AG04449 (cell line): ENCODE data around the gene TNFSF11.

Experiments used
- CTCF ChIA-PET: fragments of 350-600 bp; formaldehyde crosslinking; extraction: SDS; loops from one replicate; lab custom pipeline; 2021; ENCODE audit warnings: antibody characterized with exemption; lab: Yijun Ruan, JAX
- POLR2A ChIA-PET: fragments of 400-600, 350-600 bp; formaldehyde crosslinking; extraction: SDS; loops from one replicate; lab custom pipeline; 2020; ENCODE audit warnings: antibody characterized with exemption, inconsistent platforms; lab: Yijun Ruan, JAX
- DNase-seq: peaks from one replicate; pipeline ENCODE4 v3.0.0-alpha.2; 2010; ENCODE audit warnings: low read depth, low spot score
- H3K4me3 ChIP-seq: 2 replicates; pipeline ENCODE4 v1.5.1; 2011; ENCODE audit warnings: low read depth, mild to moderate bottlenecking, control low read depth, low read length
- TF ChIP-seq, protein P1 (sequence below): IDR thresholded peaks from one replicate; pipeline ENCODE4 v1.5.1; 2011; ENCODE audit warnings: mild to moderate bottlenecking, moderate library complexity, low read length, control low read depth, inconsistent platforms; ENCODE audit not compliant: insufficient read depth; ENCODE audit errors: missing control alignments

TNFSF11 gene

DNA sequence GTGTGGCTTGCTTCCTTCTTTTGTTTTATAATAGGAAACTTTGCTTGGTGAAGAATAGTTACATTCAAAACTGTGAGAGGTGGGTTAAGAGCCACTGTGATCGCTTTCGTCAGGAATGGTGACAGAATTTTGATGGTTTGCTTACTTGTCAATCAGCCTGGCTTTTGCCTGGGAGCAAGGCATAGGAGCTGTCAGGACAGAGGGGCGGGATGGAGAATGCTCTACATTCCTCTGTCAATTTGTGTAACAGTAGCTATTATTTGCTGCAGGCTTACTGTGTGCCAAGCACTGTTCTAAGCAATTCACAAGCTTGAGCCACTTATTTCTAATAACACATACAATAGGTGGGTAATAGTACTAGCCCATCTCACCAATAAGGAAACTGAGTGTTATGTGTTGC is 28.1 kb upstream of the TNFSF11 start:
- CTCF ChIA-PET, result no interaction called here
- no peak for DNase-seq
- TF ChIP-seq, protein P1, sequence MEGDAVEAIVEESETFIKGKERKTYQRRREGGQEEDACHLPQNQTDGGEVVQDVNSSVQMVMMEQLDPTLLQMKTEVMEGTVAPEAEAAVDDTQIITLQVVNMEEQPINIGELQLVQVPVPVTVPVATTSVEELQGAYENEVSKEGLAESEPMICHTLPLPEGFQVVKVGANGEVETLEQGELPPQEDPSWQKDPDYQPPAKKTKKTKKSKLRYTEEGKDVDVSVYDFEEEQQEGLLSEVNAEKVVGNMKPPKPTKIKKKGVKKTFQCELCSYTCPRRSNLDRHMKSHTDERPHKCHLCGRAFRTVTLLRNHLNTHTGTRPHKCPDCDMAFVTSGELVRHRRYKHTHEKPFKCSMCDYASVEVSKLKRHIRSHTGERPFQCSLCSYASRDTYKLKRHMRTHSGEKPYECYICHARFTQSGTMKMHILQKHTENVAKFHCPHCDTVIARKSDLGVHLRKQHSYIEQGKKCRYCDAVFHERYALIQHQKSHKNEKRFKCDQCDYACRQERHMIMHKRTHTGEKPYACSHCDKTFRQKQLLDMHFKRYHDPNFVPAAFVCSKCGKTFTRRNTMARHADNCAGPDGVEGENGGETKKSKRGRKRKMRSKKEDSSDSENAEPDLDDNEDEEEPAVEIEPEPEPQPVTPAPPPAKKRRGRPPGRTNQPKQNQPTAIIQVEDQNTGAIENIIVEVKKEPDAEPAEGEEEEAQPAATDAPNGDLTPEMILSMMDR, result no peak
- POLR2A ChIA-PET, result no interaction called here
- no peak overlapping the region for H3K4me3 ChIP-seq

DNA sequence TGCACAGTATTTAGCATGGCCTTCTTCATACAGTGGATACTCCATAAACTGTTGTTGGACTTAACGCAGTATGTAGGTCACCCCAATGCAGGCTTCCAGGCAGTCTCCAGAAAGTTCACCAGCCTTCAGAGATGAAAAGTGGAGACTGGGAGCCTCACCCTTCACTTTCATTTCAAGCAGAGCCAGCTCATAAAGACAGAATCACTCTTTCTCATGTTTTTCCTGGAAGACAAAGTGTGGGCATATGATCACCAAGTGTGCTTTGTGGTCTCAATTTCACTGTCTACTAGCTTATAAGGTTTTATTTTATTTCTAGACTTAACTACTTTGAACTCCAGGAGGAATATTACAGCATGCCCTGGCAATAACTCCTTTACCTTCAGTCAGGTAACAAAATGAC is 26.3 kb upstream of the TNFSF11 start:
- TF ChIP-seq, protein P1, result no peak
- DNase-seq, result no peak
- ChIA-PET CTCF (no interaction called here), POLR2A (no interaction called here)
- no peak overlapping the region for H3K4me3 ChIP-seq

DNA sequence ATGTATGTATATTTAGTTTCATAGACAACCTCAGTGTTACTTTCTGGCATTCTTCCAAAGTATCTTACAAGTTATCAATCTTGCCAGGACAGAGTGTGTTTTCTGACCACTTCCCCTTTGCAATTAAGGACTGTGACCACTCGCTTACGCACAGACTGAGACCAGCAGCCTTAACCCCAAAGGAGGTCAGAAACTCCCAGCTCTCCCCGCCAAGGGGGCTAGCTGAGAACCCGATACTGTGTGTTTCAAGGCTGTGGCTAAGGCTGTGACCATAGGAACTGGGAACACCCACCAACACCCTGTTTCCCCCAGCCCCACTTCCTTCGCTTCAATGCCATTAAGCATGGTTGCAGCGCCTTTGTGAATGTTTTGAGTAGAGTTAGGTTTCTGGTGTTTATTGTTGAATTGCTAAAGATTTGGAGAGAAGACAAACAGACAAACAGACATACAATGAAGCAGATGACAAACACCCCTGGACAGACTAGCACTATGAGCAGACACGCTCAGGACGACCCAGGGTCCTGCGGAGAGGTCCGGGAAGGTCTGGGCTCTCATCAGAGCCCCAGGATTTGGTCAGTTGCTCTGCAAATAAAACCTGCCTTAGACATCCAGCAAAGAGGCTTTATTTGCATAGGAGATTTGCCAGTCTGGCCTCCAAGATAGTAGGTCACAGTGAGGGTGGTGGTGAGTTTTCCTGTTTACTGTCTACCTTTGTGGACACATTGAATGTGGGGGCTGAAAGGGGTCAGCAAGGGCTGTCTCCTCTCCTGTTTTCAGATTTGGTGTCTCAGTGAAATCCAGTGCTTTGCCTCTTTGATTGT is 25.0 kb upstream of the TNFSF11 start:
- POLR2A ChIA-PET, result no interaction called here
- no peak overlapping the region for H3K4me3 ChIP-seq
- CTCF ChIA-PET, result no interaction called here
- no peak for DNase-seq
- TF ChIP-seq, protein P1, result no peak

DNA sequence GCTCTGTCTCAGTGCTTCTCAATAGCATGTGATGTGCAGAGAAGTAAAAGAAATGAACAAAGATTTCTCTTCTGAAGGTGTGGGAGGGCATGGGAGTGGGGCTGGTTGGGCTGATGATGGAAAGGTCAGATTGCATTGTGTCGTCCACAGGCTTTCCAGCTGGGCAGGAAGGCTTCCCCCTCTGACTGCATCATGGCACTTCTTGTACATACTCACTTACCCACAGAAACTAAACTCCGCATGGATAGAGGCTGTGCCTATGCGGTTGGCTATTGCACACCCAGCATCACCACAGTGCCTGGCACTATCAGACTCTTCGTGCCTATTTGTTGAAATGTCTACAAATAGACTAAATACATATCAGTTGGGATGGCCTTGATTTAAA is 24.4 kb upstream of the TNFSF11 start:
- H3K4me3 ChIP-seq, result no peak overlapping the region
- CTCF ChIA-PET, result no interaction called here
- DNase-seq, result no peak
- POLR2A ChIA-PET, result no interaction called here
- TF ChIP-seq, protein P1, result no peak

DNA sequence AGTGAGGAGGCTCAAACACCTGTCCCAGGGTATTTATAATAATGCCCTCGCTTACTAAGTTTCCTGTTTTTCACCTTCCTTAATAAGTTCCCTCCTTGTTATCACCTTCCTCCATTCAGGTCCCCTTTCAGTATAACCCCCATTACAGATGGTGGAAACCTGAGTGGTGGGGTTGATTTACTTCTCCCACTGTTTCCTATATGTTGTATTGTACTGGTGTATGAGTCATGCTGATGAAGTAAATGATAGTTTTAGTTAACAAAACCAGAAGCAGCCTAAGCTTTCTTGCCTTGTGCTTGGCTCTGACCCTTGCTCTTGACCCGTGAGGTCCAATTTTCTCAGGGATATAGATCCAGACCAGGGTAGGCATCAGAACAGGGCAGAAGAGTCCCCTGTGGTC is 22.3 kb upstream of the TNFSF11 start:
- H3K4me3 ChIP-seq, result no peak overlapping the region
- POLR2A ChIA-PET, result no interaction called here
- CTCF ChIA-PET, result no interaction called here
- DNase-seq, result no peak
- TF ChIP-seq, protein P1, result no peak

DNA sequence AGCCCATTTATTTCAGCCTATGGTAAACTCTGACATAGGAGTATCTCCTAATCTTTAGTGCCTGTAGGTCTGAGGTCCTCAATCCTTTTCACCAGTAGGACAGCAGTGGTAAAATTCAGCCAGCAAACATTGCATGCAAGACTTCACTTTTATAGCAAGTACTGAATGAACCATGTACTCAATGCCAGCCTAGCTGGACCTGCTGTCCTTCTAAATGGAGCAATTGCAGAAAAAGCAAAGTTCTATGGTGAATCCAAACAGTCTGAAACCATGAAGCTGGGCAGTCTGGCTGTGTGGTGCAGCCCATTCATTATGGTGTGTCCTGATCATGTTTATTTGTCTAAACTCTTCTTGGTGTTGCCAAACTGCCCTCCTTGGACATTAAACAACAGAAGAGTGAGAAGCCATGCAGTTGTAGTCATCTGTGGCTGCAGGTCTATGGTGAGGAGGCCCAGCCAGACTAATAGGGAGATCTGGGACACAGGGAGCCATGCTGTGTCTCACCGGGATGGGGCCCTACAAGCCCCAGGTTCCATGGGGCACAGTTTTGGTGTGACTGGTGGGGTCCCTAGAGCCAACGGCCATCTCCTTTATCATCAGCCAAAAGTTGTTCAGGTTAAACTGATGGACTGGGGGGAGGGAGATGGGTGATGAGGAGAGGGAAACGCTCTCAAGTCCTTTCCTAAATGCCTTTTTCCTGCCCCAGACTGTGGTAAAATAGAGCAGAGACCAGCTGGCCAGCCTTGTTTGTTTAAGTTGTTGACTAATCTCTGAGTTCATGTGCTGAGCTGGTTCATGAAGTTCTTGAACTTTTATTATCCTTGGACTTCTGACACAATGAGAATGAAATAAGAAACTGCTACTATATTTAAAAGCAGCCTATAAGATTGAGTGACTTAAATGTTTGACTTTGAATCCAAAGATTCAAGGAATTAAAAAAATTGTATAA is 20.6 kb upstream of the TNFSF11 start:
- no peak overlapping the region for H3K4me3 ChIP-seq
- TF ChIP-seq, protein P1, result no peak
- POLR2A ChIA-PET, result no interaction called here
- peak; percentile 33 for DNase-seq
- CTCF ChIA-PET, result no interaction called here
